IMR-90 (cell line): Measurements from ENCODE around the gene HOXB6. TPM values are rescaled to one million over a fixed set of nuclear protein-coding genes. Genes with fewer than 3 reads are reported as not detected.

Experiments used
- ATAC-seq: fragments of 200-7000 bp; cut with Tn5 transposase; 2 replicates; pipeline ENCODE4 v1.9.1; 2020; ENCODE audit warnings: low read depth, mild to moderate bottlenecking, moderate library complexity
- BruUV-seq: library from RNA; stranded (reverse); fragments of 400-500 nt; replicated peaks from 2 replicates; lab custom pipeline; 2021; lab: Mats Ljungman, UMichigan
- CTCF ChIA-PET: fragments of 300-600 bp; formaldehyde crosslinking; extraction: SDS; loops from one replicate; lab custom pipeline; 2021; ENCODE audit warnings: antibody characterized with exemption; lab: Yijun Ruan, JAX
- POLR2A ChIA-PET: fragments of 300-600 bp; sonication (Branson Sonifier 250); formaldehyde crosslinking; loops from one replicate; lab custom pipeline; 2022; ENCODE audit warnings: antibody characterized with exemption; ENCODE audit not compliant: unreplicated experiment; lab: Charles Lee
- DNase-seq: peaks from one replicate; pipeline ENCODE4 v3.0.0; 2013
- H2AFZ ChIP-seq: replicated peaks from 2 replicates; pipeline ENCODE3; 2013; ENCODE audit warnings: low read length, mild to moderate bottlenecking; ENCODE audit not compliant: poor library complexity
- H2AK5ac ChIP-seq: 2 replicates; pipeline ENCODE4 v1.6.1; 2013; ENCODE audit warnings: low read depth, low read length, inconsistent platforms
- H2AK9ac ChIP-seq: replicated peaks from 2 replicates; pipeline ENCODE3; 2013; ENCODE audit warnings: mild to moderate bottlenecking, low read depth, low read length, moderate library complexity; ENCODE audit not compliant: poor library complexity
- H2BK120ac ChIP-seq: 2 replicates; pipeline ENCODE4 v1.6.1; 2013; ENCODE audit warnings: low read depth, low read length, inconsistent platforms
- H2BK15ac ChIP-seq: 3 replicates; pipeline ENCODE4 v1.6.1; 2013; ENCODE audit warnings: low read depth, low read length, inconsistent platforms
- H2BK20ac ChIP-seq: 2 replicates; pipeline ENCODE4 v1.6.1; 2013; ENCODE audit warnings: low read depth, mild to moderate bottlenecking, inconsistent platforms, low read length, moderate library complexity
- H2BK5ac ChIP-seq: 2 replicates; pipeline ENCODE4 v1.6.1; 2013; ENCODE audit warnings: mild to moderate bottlenecking, low read depth, low read length, inconsistent platforms; ENCODE audit not compliant: poor library complexity, severe bottlenecking
- H3K14ac ChIP-seq: replicated peaks from 2 replicates; pipeline ENCODE4 v1.6.1; 2013; ENCODE audit warnings: low read depth, low read length, inconsistent platforms
- H3K18ac ChIP-seq: 2 replicates; pipeline ENCODE4 v1.6.1; 2013; ENCODE audit warnings: low read depth, low read length, control low read depth
- H3K23ac ChIP-seq: 2 replicates; pipeline ENCODE4 v1.6.1; 2013; ENCODE audit warnings: low read depth, low read length, inconsistent platforms
- H3K27ac ChIP-seq: 2 replicates; pipeline ENCODE4 v1.5.1; 2013; ENCODE audit warnings: mild to moderate bottlenecking, control low read depth, low read length; ENCODE audit not compliant: insufficient read depth
- H3K27me3 ChIP-seq: 2 replicates; pipeline ENCODE4 v1.6.1; 2013; ENCODE audit warnings: low read length; ENCODE audit not compliant: control insufficient read depth, insufficient read depth
- H3K36me3 ChIP-seq: 2 replicates; pipeline ENCODE4 v1.6.1; 2013; ENCODE audit warnings: low read length, mixed read lengths; ENCODE audit not compliant: control insufficient read depth, insufficient read depth
- H3K4ac ChIP-seq: 2 replicates; pipeline ENCODE4 v1.6.1; 2013; ENCODE audit warnings: low read depth, low read length, inconsistent platforms
- H3K4me1 ChIP-seq: 2 replicates; pipeline ENCODE4 v1.6.1; 2013; ENCODE audit warnings: low read length, mixed read lengths; ENCODE audit not compliant: control insufficient read depth, insufficient read depth
- H3K4me2 ChIP-seq: 2 replicates; pipeline ENCODE4 v1.6.1; 2013; ENCODE audit warnings: low read depth, mild to moderate bottlenecking, control low read depth, low read length, moderate library complexity
- H3K4me3 ChIP-seq: 2 replicates; pipeline ENCODE4 v1.5.1; 2013; ENCODE audit warnings: low read depth, mild to moderate bottlenecking, control low read depth, low read length, moderate library complexity; ENCODE audit not compliant: insufficient read depth
- H3K56ac ChIP-seq: 2 replicates; pipeline ENCODE4 v1.6.1; 2013; ENCODE audit warnings: low read length, inconsistent platforms; ENCODE audit not compliant: insufficient read depth; ENCODE audit errors: extremely low read depth
- H3K79me1 ChIP-seq, 2 experiments: 2 replicates each; pipeline ENCODE4 v1.6.1; 2013; ENCODE audit warnings: low read length in 2 of 2, inconsistent platforms in 1 of 2, low read depth in 1 of 2
- H3K9ac ChIP-seq: 2 replicates; pipeline ENCODE4 v1.6.1; 2013; ENCODE audit warnings: low read depth, low read length, control low read depth
- H3K9me1 ChIP-seq: 2 replicates; pipeline ENCODE4 v1.6.1; 2013; ENCODE audit warnings: low read length, inconsistent platforms; ENCODE audit not compliant: insufficient read depth
- H3K9me3 ChIP-seq: 2 replicates; pipeline ENCODE4 v1.6.1; 2013; ENCODE audit warnings: low read length; ENCODE audit not compliant: control insufficient read depth, insufficient read depth
- H4K20me1 ChIP-seq: 2 replicates; pipeline ENCODE4 v1.6.1; 2013; ENCODE audit warnings: low read length, inconsistent platforms; ENCODE audit not compliant: insufficient read depth
- H4K5ac ChIP-seq: 2 replicates; pipeline ENCODE4 v1.6.1; 2013; ENCODE audit warnings: mild to moderate bottlenecking, low read depth, low read length, control low read depth
- H4K8ac ChIP-seq, 2 experiments: 2 replicates each; pipeline ENCODE4 v1.6.1; 2013; ENCODE audit warnings: low read depth in 2 of 2, low read length in 2 of 2, control low read depth in 1 of 2, inconsistent platforms in 1 of 2
- H4K91ac ChIP-seq: 2 replicates; pipeline ENCODE4 v1.6.1; 2013; ENCODE audit warnings: low read depth, low read length, inconsistent platforms; ENCODE audit not compliant: insufficient read depth
- BHLHE40 ChIP-seq: fragments of 150-350 bp; IDR thresholded peaks from 2 replicates; pipeline ENCODE4 v1.6.1; 2016; ENCODE audit warnings: mild to moderate bottlenecking, low read depth, low read length
- CEBPB ChIP-seq: IDR thresholded peaks from 2 replicates; pipeline ENCODE4 v1.6.1; 2012; ENCODE audit warnings: low read depth, low read length, improper control_type of control experiment
- CHD1 ChIP-seq: IDR thresholded peaks from 2 replicates; pipeline ENCODE4 v1.6.1; 2012; ENCODE audit warnings: low read depth, low read length, improper control_type of control experiment
- CTCF ChIP-seq: conservative IDR thresholded peaks from 2 replicates; pipeline ENCODE4 v1.5.1; 2012; ENCODE audit warnings: mild to moderate bottlenecking, low read depth, low read length, improper control_type of control experiment
- ELK1 ChIP-seq: fragments of 150-350 bp; IDR thresholded peaks from 2 replicates; pipeline ENCODE4 v1.6.1; 2016; ENCODE audit warnings: low read depth, mild to moderate bottlenecking, low read length, moderate library complexity, borderline replicate concordance
- FOS ChIP-seq: fragments of 150-350 bp; IDR thresholded peaks from 2 replicates; pipeline ENCODE4 v1.6.1; 2016; ENCODE audit warnings: low read depth, low read length
- MAFK ChIP-seq: IDR thresholded peaks from 2 replicates; pipeline ENCODE4 v1.6.1; 2012; ENCODE audit warnings: low read depth, low read length, improper control_type of control experiment
- MAZ ChIP-seq: IDR thresholded peaks from 2 replicates; pipeline ENCODE4 v1.6.1; 2012; ENCODE audit warnings: low read depth, mild to moderate bottlenecking, low read length, improper control_type of control experiment, moderate library complexity, borderline replicate concordance
- NFE2L2 ChIP-seq: fragments of 150-350 bp; IDR thresholded peaks from 2 replicates; pipeline ENCODE4 v1.6.1; 2016; ENCODE audit warnings: low read depth, mild to moderate bottlenecking, low read length
- POLR2A ChIP-seq: IDR thresholded peaks from 2 replicates; pipeline ENCODE4 v1.6.1; 2012; ENCODE audit warnings: mild to moderate bottlenecking, low read depth, low read length
- RAD21 ChIP-seq: IDR thresholded peaks from 2 replicates; pipeline ENCODE4 v1.6.1; 2012; ENCODE audit warnings: low read length, improper control_type of control experiment
- RCOR1 ChIP-seq: IDR thresholded peaks from 2 replicates; pipeline ENCODE4 v1.6.1; 2012; ENCODE audit warnings: mild to moderate bottlenecking, low read length, improper control_type of control experiment; ENCODE audit not compliant: insufficient replicate concordance
- RFX5 ChIP-seq: IDR thresholded peaks from 2 replicates; pipeline ENCODE4 v1.8.0; 2012; ENCODE audit warnings: low read depth, mild to moderate bottlenecking, low read length, moderate library complexity
- SMC3 ChIP-seq: fragments of 150-350 bp; IDR thresholded peaks from 2 replicates; pipeline ENCODE4 v1.6.1; 2016; ENCODE audit warnings: low read depth, mild to moderate bottlenecking, antibody characterized with exemption, low read length, moderate library complexity
- USF2 ChIP-seq: fragments of 150-350 bp; IDR thresholded peaks from 2 replicates; pipeline ENCODE4 v1.6.1; 2017; ENCODE audit warnings: mild to moderate bottlenecking, antibody characterized with exemption, low read length, low read depth
- WGBS, 2 experiments: methylation state at CpG; one replicate each; pipeline versions ENCODE4 v1.1.5 to v1.1.7; 2013; ENCODE audit warnings: missing lambda C conversion rate in 2 of 2; ENCODE audit not compliant: insufficient read length in 1 of 2; ENCODE audit errors: extremely low coverage in 2 of 2; 5-methylcytosine and 5-hydroxymethylcytosine counted together
- dilution Hi-C: fragments of 300-500 bp; cut with HindIII; formaldehyde crosslinking; loops from one replicate; pipeline ENCODE4 v1.14.3; 2018; ENCODE audit warnings: low sequenced_read_pairs; ENCODE audit not compliant: unreplicated experiment
- in situ Hi-C: fragments of 300-500 bp; cut with MboI; formaldehyde crosslinking; loops from 3 replicates; pipeline ENCODE4 v1.14.3; 2019; ENCODE audit warnings: low sequenced_read_pairs, inconsistent platforms, mixed read lengths
- intact Hi-C: fragments of 100-400 bp; cut with micrococcal nuclease; formaldehyde crosslinking; loops from 2 replicates; pipeline ENCODE4 v1.10.0; 2022
- polyA plus RNA-seq, 3 experiments: library from polyadenylated mRNA; depleted of rRNA; stranded (reverse); fragments of >200 nt; gene quantifications; 2 replicates each; pipeline ENCODE4 v1.2.3, GENCODE V29; 2012; ENCODE audit warnings: low replicate concordance in 1 of 3
- total RNA-seq: library from RNA; depleted of rRNA; stranded (reverse); fragments of >200 nt; gene quantifications from 2 replicates; pipeline ENCODE4 v1.2.3, GENCODE V29; 2012

HOXB6 gene
- total and polyA plus RNA-seq, 2 of the 4 experiments (the other 2 are of a cell fraction), result 11.1 to 42.2 TPM

- CTCF ChIA-PET, result interaction anchor here (0.6 to 1.5 kb wide), 7 partner anchors 9 to 593 kb away, joined by 3 read pairs; no protein-coding TSS in a partner anchor
- H2AFZ ChIP-seq, result no peak overlapping the region
- H3K18ac ChIP-seq, result no peak overlapping the region
- H2BK120ac ChIP-seq, result no peak overlapping the region
- H2AK5ac ChIP-seq, result no peak overlapping the region
- H3K4me2 ChIP-seq, result 0 out of 2 replicates have a peak overlapping the region, but pooled peaks have one; percentile 18
- H3K9ac ChIP-seq, result no peak overlapping the region
- peak overlapping the region; percentile 45; the same call in 1 of the 2 replicates for H3K23ac ChIP-seq
- peaks cover 79% of the 10 kb centered on the region for H3K27me3 ChIP-seq
- BruUV-seq, result no TSS peak
- H4K20me1 ChIP-seq, result peaks cover 4% of the 10 kb centered on the region; the same call in 1 of the 2 replicates
- 3% methylated on average over 8 of the region's 25 CpGs; no CpG with 5 or more reads in 1 of the 2 experiments for WGBS, 2 experiments
- no peak overlapping the region for H2BK5ac ChIP-seq
- POLR2A ChIA-PET, result no interaction called here
- no peak overlapping the region for H3K4me3 ChIP-seq
- no peak overlapping the region for H3K27ac ChIP-seq
- H4K91ac ChIP-seq, result no peak overlapping the region
- no peak overlapping the region for H4K8ac ChIP-seq
- no peak overlapping the region for H3K56ac ChIP-seq
- no peaks in the 10 kb centered on the region for H3K9me1 ChIP-seq
- H3K36me3 ChIP-seq, result no peaks in the 10 kb centered on the region
- H4K5ac ChIP-seq, result no peak overlapping the region
- H2BK20ac ChIP-seq, result no peak overlapping the region
- dilution Hi-C loops, result no loop called here
- no peak overlapping the region for H2AK9ac ChIP-seq
- peaks cover 9% of the 10 kb centered on the region for H3K9me3 ChIP-seq
- in situ Hi-C loops, result no loop called here
- DNase-seq (peak; percentile 79), ATAC-seq (peak; percentile 93)
- no peak overlapping the region for H3K4ac ChIP-seq
- no peak overlapping the region for H3K14ac ChIP-seq
- no peaks in the 10 kb centered on the region; the same call in 1 of the 2 replicates for H3K4me1 ChIP-seq
- intact Hi-C loops, result loop anchor here (1.0 to 2.0 kb wide), 6 partner anchors 282 to 592 kb away; no protein-coding TSS in a partner anchor
- H3K79me1 ChIP-seq, result no peaks in the 10 kb centered on the region
- no peak overlapping the region for H2BK15ac ChIP-seq
- TF ChIP-seq ELK1, result no peak
- no peak for TF ChIP-seq FOS
- TF ChIP-seq CTCF, result peak; percentile 98
- TF ChIP-seq RAD21, result peak; percentile 97
- TF ChIP-seq RFX5, result no peak
- TF ChIP-seq MAFK, result no peak
- no peak; the same call in 1 of the 2 replicates for TF ChIP-seq MAZ
- TF ChIP-seq USF2, result no peak
- no peak for TF ChIP-seq BHLHE40
- no peak for TF ChIP-seq CHD1
- no peak for TF ChIP-seq CEBPB
- TF ChIP-seq SMC3, result peak; percentile 94
- no peak for TF ChIP-seq RCOR1
- TF ChIP-seq POLR2A, result peak; percentile 57; the same call in 1 of the 2 replicates
- no peak for TF ChIP-seq NFE2L2
Observed at GRCh38 chr17:48618256-48618896, 13.6 kb upstream of the HOXB6 start.
